HG03565 (cell line): ENCODE data around the gene CAMTA1.
"Not testable (repeated sequence)": the region's sequence is repeated elsewhere in the genome, so short reads cannot be mapped to it uniquely, and the experiment has no call there.

Experiments used
- ATAC-seq: cut with Tn5 transposase; IDR thresholded peaks from one replicate; pipeline ENCODE4 v1.9.1; 2021; ENCODE audit warnings: mild to moderate bottlenecking, moderate library complexity; ENCODE audit not compliant: unreplicated experiment

CAMTA1 gene

DNA sequence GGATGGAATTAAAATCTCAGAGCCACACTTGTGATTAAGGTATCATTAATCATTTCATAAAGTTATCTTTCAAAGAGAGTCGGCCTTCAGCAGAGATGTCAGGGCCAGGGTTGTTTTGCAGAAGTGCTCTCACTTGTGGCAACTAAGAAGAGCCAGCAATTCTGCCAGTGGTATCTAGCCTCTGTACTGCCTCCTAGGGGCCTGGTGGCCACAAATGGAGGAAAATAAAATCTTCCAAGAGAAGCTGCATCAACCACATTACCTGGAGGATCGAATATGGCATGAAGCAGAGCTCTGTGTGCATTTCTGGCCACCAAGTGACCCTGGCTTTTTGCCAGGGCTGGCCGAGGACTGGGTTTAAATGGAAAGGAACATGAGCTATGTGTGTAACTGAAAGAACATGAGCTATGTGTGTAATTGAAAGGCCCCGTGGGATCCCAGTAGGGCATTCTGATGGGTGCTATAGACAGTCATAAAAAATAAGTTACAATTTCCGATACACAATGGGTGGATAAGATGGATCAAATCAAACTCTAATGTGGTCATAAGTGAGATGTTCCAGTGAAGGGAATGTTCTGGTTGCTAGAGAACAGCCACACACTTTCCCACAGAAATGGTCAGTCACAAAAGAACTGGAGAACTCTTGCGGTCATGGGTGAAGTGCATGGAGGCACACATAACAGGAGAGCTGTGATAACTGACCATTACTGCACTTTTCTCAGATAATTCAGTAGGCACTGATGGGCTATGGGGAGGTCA lies 335.8 kb downstream of the CAMTA1 start:
- ATAC-seq: no peak

DNA sequence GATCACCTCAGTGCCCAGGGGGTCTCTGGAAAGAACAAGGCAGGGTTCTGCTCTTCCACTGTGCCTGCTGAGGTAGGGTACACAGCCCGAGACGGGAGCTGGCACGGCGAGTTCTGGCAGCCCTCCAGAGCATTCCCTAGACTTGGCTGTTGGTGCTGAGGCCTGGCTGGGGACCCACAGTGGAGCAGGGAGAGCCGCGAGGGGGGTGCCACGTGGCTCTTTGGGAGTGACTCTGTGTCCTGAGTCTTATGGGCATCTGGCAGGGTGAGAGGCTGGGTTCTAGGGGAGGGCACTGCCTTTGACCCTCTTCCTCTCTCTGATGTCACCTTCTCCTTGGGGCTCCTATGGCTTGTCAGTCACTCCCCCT lies 336.4 kb downstream of the CAMTA1 start:
- no peak for ATAC-seq

DNA sequence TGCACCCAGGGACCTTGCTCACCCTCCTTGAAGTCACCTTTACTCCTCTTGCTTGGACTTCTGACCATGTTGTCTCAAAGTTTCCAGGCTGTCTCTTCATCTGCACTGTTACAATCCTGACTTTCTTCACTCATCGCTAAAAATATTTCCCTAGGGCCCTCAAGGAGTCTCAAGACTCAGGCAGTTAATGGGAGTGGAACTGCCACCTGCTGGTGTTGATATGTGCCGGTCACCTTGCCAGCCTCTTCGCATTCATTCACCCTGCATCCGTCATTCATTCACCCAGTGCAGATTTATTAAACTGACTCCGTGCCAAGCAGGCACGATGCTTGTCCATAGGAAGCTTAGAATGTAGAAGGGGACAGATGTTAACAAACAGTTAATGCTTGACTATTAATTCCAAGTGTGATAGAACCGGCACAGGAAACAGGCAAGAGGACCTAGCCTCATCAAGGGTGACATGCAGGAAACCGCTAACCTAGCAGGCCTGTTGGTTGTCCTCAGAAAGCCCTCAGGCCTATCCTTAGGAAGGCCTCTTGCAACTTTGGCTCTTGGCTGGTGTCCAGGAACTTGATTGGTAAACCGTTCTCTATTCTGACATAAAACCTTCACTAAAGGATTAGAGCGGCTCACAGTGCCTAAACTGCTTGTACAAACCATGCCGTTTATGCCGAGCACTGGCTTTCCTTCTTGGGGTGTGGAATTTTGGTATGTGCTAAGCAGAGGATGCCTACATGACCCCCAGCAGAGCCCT lies 342.2 kb downstream of the CAMTA1 start:
- no peak for ATAC-seq

DNA sequence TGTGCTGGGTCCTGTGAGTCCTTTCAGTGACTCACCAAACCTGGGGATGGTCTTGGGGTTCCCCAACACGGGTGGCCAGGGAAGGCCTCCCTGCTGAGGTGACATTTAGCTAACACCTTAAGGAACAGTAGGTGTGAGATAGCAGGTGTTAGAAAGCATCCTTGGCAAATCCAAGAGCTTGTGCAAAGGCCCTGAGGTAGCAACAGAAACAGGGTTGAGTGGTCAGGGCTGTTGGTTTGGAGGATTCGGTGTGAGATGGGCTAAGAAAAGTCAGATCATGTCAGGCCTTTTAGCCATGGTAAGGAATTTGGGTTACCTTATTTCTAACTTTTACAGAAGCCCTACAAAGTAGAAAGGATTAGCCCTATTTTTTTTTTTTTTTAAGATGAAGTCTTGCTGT lies 343.0 kb downstream of the CAMTA1 start:
- no peak for ATAC-seq

DNA sequence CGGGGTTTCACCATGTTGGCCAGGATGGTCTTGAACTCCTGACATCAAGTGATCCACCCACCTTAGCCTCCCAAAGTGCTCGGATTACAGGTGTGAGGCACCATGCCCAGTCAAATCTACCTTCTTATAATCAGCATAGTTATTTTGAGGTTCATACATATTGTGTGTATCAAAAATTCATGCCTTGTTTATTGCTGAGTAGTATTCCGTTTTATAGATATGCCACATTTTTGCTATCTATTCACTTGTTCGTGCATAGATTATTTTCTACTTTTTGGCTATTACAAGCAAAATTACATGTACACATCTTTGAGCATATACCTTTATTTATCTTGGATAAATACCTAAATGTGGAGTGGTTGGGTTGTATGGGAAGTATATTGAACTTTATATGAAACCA lies 344.9 kb downstream of the CAMTA1 start:
- no peak for ATAC-seq

DNA sequence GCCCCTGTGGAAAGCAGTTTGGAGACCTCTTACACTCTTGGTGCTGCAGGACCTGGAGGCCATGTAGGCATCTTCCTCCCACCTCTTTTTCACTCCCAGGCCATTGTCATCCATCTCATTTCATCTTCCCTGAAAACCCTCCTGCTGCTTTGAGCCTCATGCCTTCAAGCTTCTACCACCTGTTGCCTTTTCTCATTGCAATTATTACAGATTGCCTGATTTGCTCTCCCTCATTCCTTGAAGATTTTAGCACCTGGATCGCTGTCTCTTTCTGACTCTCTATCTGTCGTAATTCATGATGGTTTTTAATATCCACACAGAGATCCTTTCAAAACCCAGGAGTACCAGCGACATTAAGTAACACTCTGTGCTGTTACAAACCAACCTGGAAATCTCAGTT lies 350.2 kb downstream of the CAMTA1 start:
- ATAC-seq: no peak

DNA sequence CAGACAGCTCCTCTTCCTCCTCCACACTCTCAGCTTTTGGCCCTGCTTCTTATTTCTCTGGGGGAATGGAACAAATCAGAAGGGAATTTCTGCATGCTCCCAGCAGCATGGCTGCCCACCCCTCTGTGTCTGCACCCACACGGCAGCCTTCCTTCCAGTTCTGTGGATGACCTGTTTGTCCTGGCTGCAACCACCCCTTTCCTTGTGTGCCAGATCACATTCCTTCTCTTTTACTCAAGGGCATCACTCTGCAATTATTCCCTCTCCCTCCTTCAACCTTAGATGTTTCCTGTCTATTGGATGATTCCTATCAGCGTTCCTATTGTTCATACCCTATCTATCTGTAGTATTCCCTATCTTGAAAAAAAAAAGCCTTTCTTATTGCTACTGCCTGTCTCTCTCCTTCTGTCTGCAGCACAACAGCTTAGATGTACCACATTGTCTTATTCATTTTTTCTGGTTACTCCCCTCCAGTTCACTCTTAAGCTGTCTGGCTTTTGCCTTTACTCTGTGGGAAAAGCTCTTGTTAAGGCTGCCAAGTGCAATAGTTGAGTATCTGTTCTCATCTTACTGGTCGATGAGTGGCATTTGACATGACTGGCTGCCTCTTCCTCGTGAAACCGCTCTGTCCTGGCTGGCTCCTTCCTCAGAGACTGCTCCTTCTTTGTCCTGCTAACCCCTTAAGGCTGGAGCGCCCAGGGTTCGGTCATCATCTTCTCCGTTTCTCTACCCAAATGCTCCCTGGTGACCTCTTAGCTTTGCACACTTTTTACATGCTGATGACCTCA lies 351.1 kb downstream of the CAMTA1 start:
- ATAC-seq: no peak

DNA sequence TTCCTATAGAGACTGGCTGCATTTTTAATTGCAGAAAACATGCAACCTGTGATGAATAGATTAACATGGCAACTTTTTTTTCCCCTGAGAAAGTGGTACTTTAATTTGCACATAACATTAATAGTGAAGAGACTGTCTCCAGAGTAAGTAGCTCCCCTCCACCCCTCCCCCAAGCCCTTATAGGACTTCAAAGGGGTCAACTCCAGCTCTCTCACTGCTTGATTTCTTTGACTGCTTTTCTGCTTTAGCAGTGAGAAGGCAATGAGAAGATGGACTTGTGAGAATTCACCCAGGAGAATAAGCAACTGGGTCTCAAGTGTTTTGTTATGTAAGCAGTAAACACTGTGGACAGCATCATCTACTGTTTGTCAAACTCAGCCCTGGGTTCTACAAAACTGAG lies 355.0 kb downstream of the CAMTA1 start:
- no peak for ATAC-seq

DNA sequence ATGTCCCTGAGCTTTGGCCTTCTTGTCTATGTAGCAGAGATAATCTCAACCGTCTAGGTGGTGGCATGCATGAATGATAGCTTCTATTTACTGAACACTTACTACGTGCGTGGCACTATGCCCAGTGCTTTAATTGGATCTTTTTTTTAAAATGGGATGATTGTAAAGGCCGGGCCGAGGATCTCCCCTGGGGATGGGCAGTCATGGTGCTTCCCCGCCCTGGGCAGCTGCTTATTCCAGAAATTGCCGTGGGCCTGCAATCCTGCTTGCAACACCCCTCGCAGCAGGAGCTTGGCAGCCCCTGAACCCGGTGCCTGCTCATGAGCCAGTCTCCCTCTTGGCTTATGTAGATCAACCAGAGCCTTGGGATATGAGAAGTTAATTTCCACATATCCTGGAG lies 360.7 kb downstream of the CAMTA1 start:
- no peak for ATAC-seq

DNA sequence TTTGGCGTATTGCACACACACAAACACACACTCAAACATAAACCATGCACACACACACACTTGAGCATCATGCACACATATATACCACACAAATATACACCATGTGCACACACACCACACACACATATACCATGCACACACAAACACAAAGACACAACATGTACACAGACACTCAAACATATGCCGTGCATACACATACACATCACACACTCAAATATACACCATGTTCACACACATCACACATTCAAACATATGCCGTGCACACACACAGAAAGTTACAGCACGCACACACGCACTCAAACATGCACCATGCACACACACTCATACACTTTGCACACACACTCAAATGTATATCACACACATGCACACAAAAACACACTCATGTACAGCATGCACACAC lies 361.5 kb downstream of the CAMTA1 start:
- no peak for ATAC-seq

DNA sequence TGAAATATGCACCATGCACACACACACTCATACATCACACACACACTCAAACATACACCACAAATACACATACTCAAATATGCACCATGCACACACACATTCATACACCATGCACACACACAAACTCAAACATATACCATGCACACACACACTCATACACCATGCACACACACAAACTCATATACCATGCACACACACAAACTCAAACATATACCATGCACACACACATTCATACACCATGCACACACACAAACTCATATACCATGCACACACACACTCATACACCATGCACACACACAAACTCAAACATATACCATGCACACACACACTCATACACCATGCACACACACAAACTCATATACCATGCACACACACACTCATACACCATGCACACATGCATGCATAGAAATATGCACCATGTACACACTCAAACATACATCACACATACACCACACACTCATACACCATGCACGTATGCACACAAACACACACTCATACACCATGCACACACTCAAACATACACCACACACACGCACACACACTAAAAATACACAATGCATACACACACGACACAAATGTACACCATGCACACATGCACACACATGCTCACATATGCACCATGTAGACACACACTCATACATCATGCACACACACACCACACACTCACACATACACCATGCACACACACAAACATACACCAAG lies 362.5 kb downstream of the CAMTA1 start:
- not testable (repeated sequence) for ATAC-seq

DNA sequence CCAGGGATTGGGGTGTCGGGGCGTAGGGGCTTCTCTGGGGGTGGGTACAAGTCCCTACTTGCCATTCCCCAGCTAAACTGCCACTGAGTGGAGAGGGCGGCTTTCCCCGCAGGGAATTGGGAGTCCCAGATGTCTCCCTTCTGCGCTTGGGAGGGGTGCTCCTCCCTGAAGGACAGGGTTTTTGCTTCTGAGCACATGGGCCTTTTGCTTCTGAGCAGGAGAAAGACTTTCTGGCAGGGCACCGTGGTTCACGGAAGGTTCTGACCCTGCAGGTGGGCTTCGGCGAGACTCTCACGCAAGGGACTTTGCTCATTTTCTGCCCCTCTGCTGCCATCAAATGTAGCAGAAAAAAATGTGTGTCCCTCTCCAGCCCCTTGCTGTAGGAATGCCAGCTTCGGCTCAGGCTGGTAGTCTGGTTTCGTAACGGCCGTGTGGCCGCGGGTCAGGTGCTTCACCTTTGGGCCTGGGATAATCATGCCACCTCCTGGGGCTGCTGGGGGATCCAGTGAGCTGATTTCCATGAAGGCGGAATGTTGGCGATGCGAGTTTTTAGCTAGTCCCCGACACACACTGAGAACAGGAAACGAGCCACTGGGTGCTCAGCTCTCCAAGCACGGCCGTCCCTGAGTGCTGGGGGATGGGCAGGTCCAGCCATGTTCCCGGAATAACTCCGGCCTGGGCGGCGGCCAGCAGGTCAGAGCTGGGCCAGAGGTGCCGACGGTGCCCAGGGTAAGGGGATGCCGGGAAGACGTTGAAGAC lies 364.0 kb downstream of the CAMTA1 start:
- no peak for ATAC-seq

DNA sequence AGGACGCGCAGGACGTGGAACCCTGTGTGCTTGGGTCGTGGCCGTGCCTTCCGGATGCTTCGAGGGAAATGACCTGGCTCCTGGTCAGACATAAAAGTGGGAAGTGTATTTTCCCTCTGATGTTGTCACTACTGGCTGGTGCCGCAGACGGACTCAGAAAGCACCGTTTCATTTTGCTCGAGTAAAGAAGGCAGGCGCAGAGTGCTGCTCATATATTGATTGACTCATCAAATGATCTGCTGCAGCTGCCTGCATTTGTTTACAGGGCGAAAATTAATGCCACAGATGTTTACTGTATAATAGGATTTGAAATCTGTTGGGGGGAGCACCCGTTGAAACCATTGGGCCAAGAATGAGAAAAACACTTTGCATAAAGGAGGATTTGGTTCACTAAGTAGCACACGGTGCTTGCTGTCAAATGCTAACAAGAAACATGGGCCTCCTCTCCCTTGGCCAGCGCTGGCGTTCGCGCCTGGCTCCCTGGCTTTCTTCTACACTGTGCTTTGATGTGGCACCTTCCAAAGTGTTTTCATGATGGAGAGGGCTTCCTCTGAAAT lies 365.5 kb downstream of the CAMTA1 start:
- ATAC-seq: no peak

DNA sequence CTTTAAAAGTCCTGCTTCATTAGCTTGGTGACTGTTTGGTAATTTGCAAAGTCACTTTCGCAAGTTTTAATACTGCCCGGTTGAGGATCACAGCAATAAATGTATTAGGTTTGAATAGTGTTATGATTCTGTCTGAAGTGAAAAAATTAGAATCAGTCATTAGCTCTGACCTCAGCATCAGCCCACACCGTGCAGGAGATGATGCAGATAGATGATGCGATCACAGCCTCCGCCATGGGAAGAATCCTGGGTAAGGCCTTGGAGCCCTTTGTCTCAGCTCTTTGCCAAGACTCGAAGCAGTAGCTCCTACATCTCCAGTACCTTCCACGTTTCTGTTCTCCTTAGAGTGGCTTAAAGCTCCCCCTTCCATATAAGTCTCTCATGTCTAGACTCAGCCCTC lies 366.7 kb downstream of the CAMTA1 start:
- ATAC-seq: no peak

DNA sequence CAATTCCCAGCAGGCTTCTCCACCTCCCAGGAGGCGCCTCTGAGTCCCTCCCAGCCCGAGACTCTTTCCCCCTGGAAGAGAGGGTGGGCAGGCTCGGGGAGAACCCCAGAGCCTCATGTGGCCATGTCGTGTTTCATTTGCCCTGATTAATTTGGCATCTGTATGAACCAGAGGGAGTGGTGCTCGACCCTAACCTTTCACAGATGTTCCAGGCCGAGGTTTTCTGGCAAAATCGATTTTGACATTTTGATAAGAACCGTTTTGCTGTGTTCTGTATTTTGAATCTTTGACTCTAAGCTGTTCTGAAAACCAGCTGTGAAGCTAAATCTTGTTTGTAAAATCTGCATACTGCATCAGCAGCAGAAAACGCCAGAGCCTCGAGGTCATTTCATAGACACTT lies 367.4 kb downstream of the CAMTA1 start:
- ATAC-seq: no peak

DNA sequence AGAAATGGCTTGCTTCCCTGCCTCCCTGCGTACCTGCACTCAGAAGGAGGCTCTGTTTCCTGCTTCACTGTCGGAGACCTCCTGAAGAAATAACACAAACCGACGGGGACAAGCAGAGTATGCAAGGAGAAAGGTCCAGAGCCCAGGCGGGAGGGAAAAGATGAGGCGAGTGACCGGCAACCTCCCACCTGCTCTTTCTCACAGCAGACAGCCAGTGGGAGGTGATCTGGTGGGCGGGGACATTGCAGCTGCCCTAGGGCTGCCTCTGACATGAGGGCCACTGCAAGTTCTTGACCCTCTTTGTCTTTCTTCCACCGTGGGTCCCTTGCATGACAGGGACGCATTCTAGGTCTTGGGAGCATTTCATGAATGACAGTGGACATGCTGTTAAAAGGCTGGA lies 368.2 kb downstream of the CAMTA1 start:
- ATAC-seq: no peak

DNA sequence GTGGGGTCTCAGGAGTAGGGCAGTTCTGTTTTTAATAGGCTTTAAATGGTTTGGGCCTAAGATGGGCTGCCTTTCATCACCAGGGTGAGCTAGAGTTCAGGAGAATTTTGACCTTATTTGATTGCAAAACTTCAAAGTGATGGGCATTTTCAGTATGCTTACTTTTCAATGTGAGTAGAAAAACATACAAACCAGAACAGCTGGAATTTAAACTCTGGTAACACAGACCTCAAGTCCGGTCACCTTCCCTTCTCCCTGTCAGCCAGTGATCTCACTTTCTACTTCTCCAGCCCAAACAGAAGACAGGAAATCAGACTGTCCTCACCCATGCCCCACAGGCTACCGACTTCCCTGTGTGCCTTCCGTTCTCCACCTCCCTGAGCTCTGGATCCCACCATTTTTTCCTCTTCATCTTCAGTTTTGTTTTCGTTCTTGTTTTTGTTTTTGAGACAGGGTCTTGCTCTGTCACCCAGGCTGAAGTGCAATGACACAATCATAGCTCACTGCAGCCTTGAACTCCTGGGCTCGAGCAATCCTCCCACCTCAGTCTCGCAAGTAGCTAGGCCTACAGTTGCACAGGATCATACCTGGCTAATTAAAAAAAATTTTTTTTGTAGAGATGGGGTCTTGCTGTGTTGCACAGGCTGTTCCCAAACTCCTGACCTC lies 374.0 kb downstream of the CAMTA1 start:
- no peak for ATAC-seq

DNA sequence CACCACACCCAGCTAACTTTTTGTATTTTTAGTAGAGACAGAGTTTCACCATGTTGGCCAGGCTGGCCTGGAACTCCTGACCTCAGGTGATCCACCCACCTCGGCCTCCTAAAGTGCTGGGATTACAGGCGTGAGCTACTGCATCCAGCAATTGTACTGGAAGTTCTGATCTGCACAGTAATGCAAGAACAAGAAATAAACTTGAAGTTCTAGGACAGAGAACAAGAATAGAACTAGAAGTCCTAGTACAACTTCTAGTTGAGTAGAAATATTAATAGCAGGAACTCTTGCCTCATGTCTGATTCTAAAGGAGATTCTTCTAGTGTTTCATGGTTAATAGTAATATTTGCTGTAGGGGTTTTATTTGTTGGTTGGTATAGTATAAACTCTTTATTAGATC lies 383.3 kb downstream of the CAMTA1 start:
- ATAC-seq: not testable (repeated sequence)

DNA sequence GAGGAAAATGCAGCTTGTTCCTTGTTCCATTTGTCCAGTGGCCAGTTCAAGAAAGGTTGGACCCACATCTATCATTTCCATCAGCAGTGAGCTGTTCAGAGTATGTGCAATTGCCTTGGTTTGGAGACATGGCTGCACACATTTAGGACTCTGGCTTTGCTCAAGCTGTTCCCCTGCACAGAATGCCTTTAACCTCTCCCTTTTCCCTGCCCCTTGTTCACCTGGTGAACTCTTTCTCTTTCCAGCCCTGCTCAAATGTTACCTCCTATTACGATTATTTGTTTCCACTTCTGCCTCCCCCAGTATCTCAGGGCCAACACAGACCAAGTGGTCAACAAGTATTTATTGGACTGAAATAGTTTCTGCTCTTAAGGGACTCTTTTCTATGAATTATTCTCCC lies 385.9 kb downstream of the CAMTA1 start:
- ATAC-seq: no peak

DNA sequence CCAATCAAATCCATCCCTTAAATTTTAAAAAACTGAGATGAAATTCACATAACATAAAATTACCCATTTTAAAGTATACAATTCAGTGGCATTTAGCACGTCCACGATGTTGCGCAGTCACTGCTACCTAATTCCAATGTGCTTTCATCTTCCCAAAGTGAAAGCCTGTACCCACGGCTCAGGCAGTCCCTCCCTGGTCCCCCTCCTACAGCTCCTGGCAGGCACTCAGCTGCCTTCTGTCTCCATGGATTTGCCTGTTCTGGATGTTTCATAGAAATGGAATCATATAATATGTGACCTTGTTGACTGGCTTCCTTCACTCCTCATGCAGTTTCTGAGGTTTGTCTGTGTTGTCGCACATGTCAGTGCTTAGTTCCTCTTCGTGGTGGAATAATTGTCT lies 386.3 kb downstream of the CAMTA1 start:
- no peak for ATAC-seq
